ENCODE data around the gene ACSM3. TPM values are rescaled to one million over a fixed set of nuclear protein-coding genes. Genes with fewer than 3 reads are reported as not detected.

Gene ACSM3
- total and polyA plus RNA-seq, 2 donors = 4.1 to 9.9 TPM

DNA sequence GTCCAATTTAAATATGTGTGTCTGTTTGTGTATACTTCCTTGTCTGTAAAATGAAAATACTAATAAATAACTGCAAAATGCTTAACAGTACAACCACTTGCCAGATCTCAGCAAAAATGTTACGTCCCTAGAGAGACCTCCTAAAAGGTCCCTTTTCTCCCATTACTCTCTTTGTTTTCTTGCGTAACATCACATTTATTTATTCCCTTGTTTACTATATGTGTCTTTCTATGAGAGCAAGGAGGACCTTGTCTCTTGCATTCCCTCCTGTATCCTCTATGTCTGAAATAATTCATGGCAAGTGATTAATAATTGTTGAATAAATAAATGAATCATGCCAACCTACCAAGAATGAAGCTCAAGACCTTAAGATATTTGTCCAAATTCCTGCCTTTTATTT, 1.9 kb downstream of the ACSM3 start:
- H3K4me3 ChIP-seq (ENCODE audit: low read length in 2 of 2) = no peak overlapping the region
- H3K4me1 ChIP-seq (ENCODE audit: control insufficient read depth in 2 of 2, insufficient read depth in 2 of 2, low read length in 2 of 2) = peaks cover 0 to 5% of the 10 kb centered on the region in 2 donors
- no peaks in the 10 kb centered on the region for H3K9me3 ChIP-seq (ENCODE audit: control insufficient read depth in 2 of 2, insufficient read depth in 1 of 2, low read length in 1 of 2)
- H3K27me3 ChIP-seq (ENCODE audit: control insufficient read depth in 2 of 2, insufficient read depth in 1 of 2, low read length in 1 of 2) = no peaks in the 10 kb centered on the region
- no peak overlapping the region for H3K27ac ChIP-seq (ENCODE audit: low read depth in 1 of 2, low read length in 1 of 2)
- WGBS = 97% methylated on average over 2 of the region's 2 CpGs
- no peaks in the 10 kb centered on the region for H3K36me3 ChIP-seq (ENCODE audit: control insufficient read depth in 2 of 2, insufficient read depth in 2 of 2, low read length in 1 of 2)
- DNase-seq (ENCODE audit: low read depth in 6 of 9, low spot score in 9 of 9) = no peak

DNA sequence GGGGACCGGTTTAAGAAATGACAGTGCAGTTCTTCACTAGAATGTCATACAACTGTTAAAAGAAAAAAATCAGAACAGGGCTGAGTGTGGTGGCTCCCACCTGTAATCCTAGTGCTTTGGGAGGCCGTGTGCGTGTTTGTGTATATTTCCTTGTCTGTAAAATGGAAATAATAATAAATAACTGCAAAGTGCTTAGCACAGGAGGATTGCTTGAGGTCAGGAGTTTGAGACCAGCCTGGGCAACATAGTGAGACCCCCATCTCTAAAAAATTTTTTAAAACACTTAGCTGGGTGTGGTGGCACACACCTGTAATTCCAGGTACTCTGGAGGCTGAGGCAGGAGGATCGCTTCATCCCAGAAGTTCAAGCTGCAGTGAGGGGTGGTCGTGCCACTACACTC, 2.5 kb downstream of the ACSM3 start:
- 98% methylated on average over 5 of the region's 5 CpGs for WGBS
- no peaks in the 10 kb centered on the region for H3K27me3 ChIP-seq (ENCODE audit: control insufficient read depth in 2 of 2, insufficient read depth in 1 of 2, low read length in 1 of 2)
- DNase-seq (ENCODE audit: low read depth in 6 of 9, low spot score in 9 of 9) = no peak

DNA sequence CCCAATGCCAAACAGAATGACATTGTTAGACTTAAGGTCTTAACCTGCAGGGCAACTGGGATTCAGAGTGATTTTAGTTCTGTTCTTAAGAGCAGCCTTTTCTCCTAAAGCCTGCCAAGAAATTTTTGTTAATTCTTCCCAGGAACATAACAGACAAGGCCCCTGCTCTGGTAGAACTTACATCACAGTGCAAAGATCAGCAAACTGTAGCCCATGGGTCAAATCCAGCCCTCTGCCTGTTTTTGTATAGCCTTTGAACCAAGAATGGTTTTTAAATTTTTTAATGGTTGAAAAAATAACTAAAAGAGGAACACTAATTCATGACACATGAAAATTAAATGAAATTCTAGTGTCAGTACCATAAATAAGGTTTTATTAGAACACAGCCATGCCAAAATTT, 3.8 kb downstream of the ACSM3 start:
- H3K4me1 ChIP-seq (ENCODE audit: control insufficient read depth in 2 of 2, insufficient read depth in 2 of 2, low read length in 2 of 2) = peaks cover 0 to 5% of the 10 kb centered on the region in 2 donors
- no peak overlapping the region for H3K4me3 ChIP-seq (ENCODE audit: low read length in 2 of 2)
- H3K9me3 ChIP-seq (ENCODE audit: control insufficient read depth in 2 of 2, insufficient read depth in 1 of 2, low read length in 1 of 2) = no peaks in the 10 kb centered on the region
- H3K27ac ChIP-seq (ENCODE audit: low read depth in 1 of 2, low read length in 1 of 2) = no peak overlapping the region
- H3K27me3 ChIP-seq (ENCODE audit: control insufficient read depth in 2 of 2, insufficient read depth in 1 of 2, low read length in 1 of 2) = no peaks in the 10 kb centered on the region
- DNase-seq (ENCODE audit: low read depth in 6 of 9, low spot score in 9 of 9) = no peak
- H3K36me3 ChIP-seq (ENCODE audit: control insufficient read depth in 2 of 2, insufficient read depth in 2 of 2, low read length in 1 of 2) = no peaks in the 10 kb centered on the region

More for the DNA sequence above, 2.5 kb downstream of the ACSM3 start:
- peaks cover 0 to 5% of the 10 kb centered on the region in 2 donors for H3K4me1 ChIP-seq (ENCODE audit: control insufficient read depth in 2 of 2, insufficient read depth in 2 of 2, low read length in 2 of 2)
- no peak overlapping the region for H3K27ac ChIP-seq (ENCODE audit: low read depth in 1 of 2, low read length in 1 of 2)
- H3K36me3 ChIP-seq (ENCODE audit: control insufficient read depth in 2 of 2, insufficient read depth in 2 of 2, low read length in 1 of 2) = no peaks in the 10 kb centered on the region
- H3K4me3 ChIP-seq (ENCODE audit: low read length in 2 of 2) = no peak overlapping the region
- no peaks in the 10 kb centered on the region for H3K9me3 ChIP-seq (ENCODE audit: control insufficient read depth in 2 of 2, insufficient read depth in 1 of 2, low read length in 1 of 2)

DNA sequence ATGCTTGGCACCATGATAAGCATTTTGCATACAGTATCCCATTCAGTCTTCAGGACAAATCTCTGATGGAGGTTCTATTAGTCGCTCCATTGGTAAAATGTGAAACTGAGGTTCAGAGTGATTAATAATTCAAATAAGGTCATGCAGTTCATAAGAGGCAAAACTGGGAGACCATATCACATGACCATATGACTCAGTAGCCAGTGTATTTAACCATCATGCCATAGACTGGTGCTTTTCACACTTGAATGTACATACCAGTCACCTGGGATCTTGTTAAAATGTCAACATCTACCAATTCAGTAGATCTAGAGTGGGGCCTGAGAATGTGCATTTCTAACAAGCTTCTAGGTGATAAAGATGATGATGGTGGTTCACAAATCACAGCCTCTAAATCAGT, 4.3 kb downstream of the ACSM3 start:
- Histone ChIP-seq H3K4me1 (ENCODE audit: control insufficient read depth in 2 of 2, insufficient read depth in 2 of 2, low read length in 2 of 2) (peaks cover 0 to 5% of the 10 kb centered on the region in 2 donors), H3K27ac (ENCODE audit: low read depth in 1 of 2, low read length in 1 of 2) (no peak overlapping the region), H3K27me3 (ENCODE audit: control insufficient read depth in 2 of 2, insufficient read depth in 1 of 2, low read length in 1 of 2) (no peaks in the 10 kb centered on the region), H3K9me3 (ENCODE audit: control insufficient read depth in 2 of 2, insufficient read depth in 1 of 2, low read length in 1 of 2) (no peaks in the 10 kb centered on the region), H3K4me3 (ENCODE audit: low read length in 2 of 2) (no peak overlapping the region), H3K36me3 (ENCODE audit: control insufficient read depth in 2 of 2, insufficient read depth in 2 of 2, low read length in 1 of 2) (no peaks in the 10 kb centered on the region)
- 98% methylated on average over 1 of the region's 1 CpG for WGBS
- DNase-seq (ENCODE audit: low read depth in 6 of 9, low spot score in 9 of 9) = no peak

DNA sequence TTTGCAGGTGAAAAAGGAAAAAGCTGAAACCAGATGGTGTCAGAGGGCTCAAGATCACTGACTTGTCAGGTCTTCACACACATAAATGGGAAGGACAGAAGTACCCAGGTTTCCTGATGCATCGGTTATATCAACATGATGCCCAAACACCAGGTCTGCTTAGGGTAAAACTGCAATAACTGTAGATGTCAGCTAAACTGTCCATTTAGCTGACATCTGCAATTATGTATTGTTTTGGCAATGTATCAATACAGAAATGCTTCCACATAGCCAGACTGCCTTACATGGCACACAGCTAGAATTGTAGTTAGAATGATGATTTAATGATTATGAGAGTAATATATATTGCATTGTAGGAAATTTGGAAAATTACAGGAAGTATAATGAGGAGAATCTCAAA, 5.0 kb downstream of the ACSM3 start:
- WGBS = 82% methylated on average over 1 of the region's 1 CpG
- no peak for DNase-seq (ENCODE audit: low read depth in 6 of 9, low spot score in 9 of 9)

DNA sequence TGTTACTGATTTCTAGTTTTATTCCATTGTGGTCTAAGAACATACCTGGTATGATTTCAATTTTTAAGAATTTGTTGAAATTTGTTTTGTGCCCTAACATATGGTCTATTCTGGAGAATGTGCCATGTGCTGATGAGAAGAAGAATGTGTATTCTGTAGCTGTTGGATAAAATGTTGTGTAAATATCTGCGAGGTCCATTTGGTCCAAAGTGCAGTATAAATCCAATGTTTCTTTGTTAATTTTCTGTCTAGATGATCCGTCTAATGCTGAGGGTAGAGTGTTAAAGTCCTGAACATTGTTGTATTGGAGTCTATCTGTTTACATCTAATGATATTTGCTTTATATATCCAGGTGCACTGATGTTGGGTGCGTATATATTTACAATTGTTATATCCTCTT, 9.9 kb downstream of the ACSM3 start:
- no peak overlapping the region for H3K27ac ChIP-seq (ENCODE audit: low read depth in 1 of 2, low read length in 1 of 2)
- H3K4me1 ChIP-seq (ENCODE audit: control insufficient read depth in 2 of 2, insufficient read depth in 2 of 2, low read length in 2 of 2) = no peaks in the 10 kb centered on the region
- H3K4me3 ChIP-seq (ENCODE audit: low read length in 2 of 2) = no peak overlapping the region
- no peaks in the 10 kb centered on the region for H3K27me3 ChIP-seq (ENCODE audit: control insufficient read depth in 2 of 2, insufficient read depth in 1 of 2, low read length in 1 of 2)
- DNase-seq (ENCODE audit: low read depth in 6 of 9, low spot score in 9 of 9) = no peak
- H3K36me3 ChIP-seq (ENCODE audit: control insufficient read depth in 2 of 2, insufficient read depth in 2 of 2, low read length in 1 of 2) = peaks cover 0 to 3% of the 10 kb centered on the region in 2 donors
- no peaks in the 10 kb centered on the region for H3K9me3 ChIP-seq (ENCODE audit: control insufficient read depth in 2 of 2, insufficient read depth in 1 of 2, low read length in 1 of 2)
- over 99% methylated on average over 3 of the region's 3 CpGs for WGBS

More for the DNA sequence above, 5.0 kb downstream of the ACSM3 start:
- Histone ChIP-seq H3K9me3 (ENCODE audit: control insufficient read depth in 2 of 2, insufficient read depth in 1 of 2, low read length in 1 of 2) (no peaks in the 10 kb centered on the region), H3K4me1 (ENCODE audit: control insufficient read depth in 2 of 2, insufficient read depth in 2 of 2, low read length in 2 of 2) (peaks cover 0 to 2% of the 10 kb centered on the region in 2 donors), H3K27me3 (ENCODE audit: control insufficient read depth in 2 of 2, insufficient read depth in 1 of 2, low read length in 1 of 2) (no peaks in the 10 kb centered on the region), H3K36me3 (ENCODE audit: control insufficient read depth in 2 of 2, insufficient read depth in 2 of 2, low read length in 1 of 2) (no peaks in the 10 kb centered on the region), H3K27ac (ENCODE audit: low read depth in 1 of 2, low read length in 1 of 2) (no peak overlapping the region), H3K4me3 (ENCODE audit: low read length in 2 of 2) (no peak overlapping the region)

DNA sequence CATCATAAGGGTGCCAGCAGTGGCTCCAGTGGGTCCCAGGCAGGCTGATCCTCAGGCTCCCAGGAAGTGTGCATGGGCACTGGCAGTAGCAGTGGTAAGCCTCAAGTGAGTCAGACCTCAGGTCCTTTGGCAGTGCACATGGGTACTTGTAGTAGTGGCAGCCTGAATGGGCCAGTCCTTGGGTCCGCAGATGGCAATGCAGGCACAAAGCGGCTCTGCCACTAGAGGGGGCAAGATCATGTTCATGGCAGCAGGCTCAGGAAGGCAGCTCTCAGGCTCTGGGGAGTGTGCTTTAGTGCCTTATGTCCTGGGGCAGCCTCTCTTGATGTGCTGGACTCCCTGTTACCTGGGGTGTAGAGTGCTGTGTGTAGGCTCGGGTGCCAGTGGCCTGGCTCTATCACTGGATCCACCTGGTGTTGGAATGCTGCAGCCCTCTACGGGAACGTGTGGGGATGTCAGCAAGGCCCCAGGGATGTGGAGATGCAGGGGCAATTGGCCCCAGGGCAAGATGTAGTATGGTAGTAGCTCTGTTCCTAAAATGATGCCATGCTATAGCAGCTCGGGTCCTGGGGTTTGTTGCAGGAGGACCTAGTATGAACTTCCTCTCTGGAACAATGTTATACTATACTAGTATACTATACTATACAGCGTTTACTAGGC, 11.0 kb downstream of the ACSM3 start:
- Histone ChIP-seq H3K4me1 (ENCODE audit: control insufficient read depth in 2 of 2, insufficient read depth in 2 of 2, low read length in 2 of 2) (no peaks in the 10 kb centered on the region), H3K4me3 (ENCODE audit: low read length in 2 of 2) (no peak overlapping the region), H3K27me3 (ENCODE audit: control insufficient read depth in 2 of 2, insufficient read depth in 1 of 2, low read length in 1 of 2) (no peaks in the 10 kb centered on the region), H3K9me3 (ENCODE audit: control insufficient read depth in 2 of 2, insufficient read depth in 1 of 2, low read length in 1 of 2) (no peaks in the 10 kb centered on the region), H3K27ac (ENCODE audit: low read depth in 1 of 2, low read length in 1 of 2) (no peak overlapping the region), H3K36me3 (ENCODE audit: control insufficient read depth in 2 of 2, insufficient read depth in 2 of 2, low read length in 1 of 2) (peaks cover 0 to 3% of the 10 kb centered on the region in 2 donors)
- peak in 8 of 9 donors; percentile 6 to 68 (median 38) for DNase-seq (ENCODE audit: low read depth in 6 of 9, low spot score in 9 of 9)
- WGBS = 92% methylated on average over 7 of the region's 7 CpGs

DNA sequence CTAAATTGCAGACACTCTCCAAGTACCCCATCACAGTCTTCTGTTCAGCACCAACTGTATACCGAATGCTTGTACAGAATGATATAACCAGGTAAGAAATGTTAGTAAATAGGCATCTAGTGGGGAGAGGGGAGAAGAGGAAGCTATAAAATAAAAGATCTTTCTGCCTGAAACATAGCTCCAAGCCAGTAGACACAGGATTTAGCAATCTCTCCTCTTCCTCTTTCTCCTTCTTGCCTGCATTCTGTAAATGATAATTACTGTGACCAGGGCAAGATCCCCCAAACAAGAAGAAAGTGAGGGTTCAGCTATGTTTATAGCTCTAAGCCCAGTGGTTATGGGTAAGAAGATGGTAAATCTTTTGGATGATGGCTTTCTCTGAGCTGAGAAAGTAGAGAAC, 17.9 kb downstream of the ACSM3 start:
- WGBS = 88% methylated on average over 1 of the region's 1 CpG
- Histone ChIP-seq H3K4me3 (ENCODE audit: low read length in 2 of 2) (no peak overlapping the region), H3K36me3 (ENCODE audit: control insufficient read depth in 2 of 2, insufficient read depth in 2 of 2, low read length in 1 of 2) (peaks cover 0 to 3% of the 10 kb centered on the region in 2 donors), H3K27ac (ENCODE audit: low read depth in 1 of 2, low read length in 1 of 2) (no peak overlapping the region), H3K9me3 (ENCODE audit: control insufficient read depth in 2 of 2, insufficient read depth in 1 of 2, low read length in 1 of 2) (no peaks in the 10 kb centered on the region), H3K4me1 (ENCODE audit: control insufficient read depth in 2 of 2, insufficient read depth in 2 of 2, low read length in 2 of 2) (no peaks in the 10 kb centered on the region), H3K27me3 (ENCODE audit: control insufficient read depth in 2 of 2, insufficient read depth in 1 of 2, low read length in 1 of 2) (no peaks in the 10 kb centered on the region)
- no peak for DNase-seq (ENCODE audit: low read depth in 6 of 9, low spot score in 9 of 9)

DNA sequence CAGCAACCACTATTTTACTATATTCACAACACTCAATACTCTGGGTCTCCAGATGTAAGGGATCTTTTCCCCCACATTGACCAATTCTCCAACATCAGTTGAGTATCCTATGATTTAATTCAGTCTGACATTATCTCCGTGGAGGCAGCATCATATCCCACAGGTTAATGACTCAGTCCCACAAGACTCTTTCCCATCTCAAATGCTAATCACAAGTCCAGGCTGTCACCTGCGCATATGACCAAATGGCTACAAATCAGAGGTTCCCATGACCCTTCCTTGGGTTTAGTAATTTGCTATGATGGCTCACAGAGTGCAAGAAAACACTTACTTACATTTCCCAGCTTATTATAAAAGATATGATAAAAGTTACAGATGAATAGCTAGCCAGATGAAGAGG, 18.7 kb downstream of the ACSM3 start:
- no peaks in the 10 kb centered on the region for H3K9me3 ChIP-seq (ENCODE audit: control insufficient read depth in 2 of 2, insufficient read depth in 1 of 2, low read length in 1 of 2)
- no peaks in the 10 kb centered on the region for H3K27me3 ChIP-seq (ENCODE audit: control insufficient read depth in 2 of 2, insufficient read depth in 1 of 2, low read length in 1 of 2)
- no peak overlapping the region for H3K4me3 ChIP-seq (ENCODE audit: low read length in 2 of 2)
- peaks cover 0 to 3% of the 10 kb centered on the region in 2 donors for H3K36me3 ChIP-seq (ENCODE audit: control insufficient read depth in 2 of 2, insufficient read depth in 2 of 2, low read length in 1 of 2)
- no peaks in the 10 kb centered on the region for H3K4me1 ChIP-seq (ENCODE audit: control insufficient read depth in 2 of 2, insufficient read depth in 2 of 2, low read length in 2 of 2)
- DNase-seq (ENCODE audit: low read depth in 6 of 9, low spot score in 9 of 9) = no peak
- 98% methylated on average over 2 of the region's 2 CpGs for WGBS
- no peak overlapping the region for H3K27ac ChIP-seq (ENCODE audit: low read depth in 1 of 2, low read length in 1 of 2)
